ENCODE data around the gene RBM10. TPM values are rescaled to one million over a fixed set of nuclear protein-coding genes. Genes with fewer than 3 reads are reported as not detected.

RBM10 gene
- total RNA-seq, 4 donors from 2014 or later = 27.3 to 46.2 (median 33.7) TPM

GRCh38 chrX:47146936-47147859 is 2.2 kb downstream of the RBM10 start:
- Histone ChIP-seq H3K9me3 (no peaks in the 10 kb centered on the region), H3K27ac (peak overlapping the region in 2 of 4 donors; percentile 97 to 98), H3K4me1 (peaks cover 0 to 26% (median 6%) of the 10 kb centered on the region in 4 donors), H3K27me3 (no peaks in the 10 kb centered on the region), H3K4me3 (peak overlapping the region in 3 of 4 donors; percentile 7 to 78 (median 59)), H3K36me3 (peaks cover 0 to 5% (median 0%) of the 10 kb centered on the region in 3 donors)
- no peak for TF ChIP-seq POLR2A (IDR thresholded peaks at IDR 0.05)
- TF ChIP-seq CTCF (IDR thresholded peaks at IDR 0.05) = no peak
- no peak for TF ChIP-seq EP300 (IDR thresholded peaks at IDR 0.05)
- no peak for DNase-seq (ENCODE audit: low spot score in 2 of 2)
- 80 to 90% methylated on average over 8 to 12 of the region's 12 CpGs for WGBS, 2 donors

- H3K4me1 ChIP-seq = peaks cover 0 to 16% (median 6%) of the 10 kb centered on the region in 4 donors
- H3K4me3 ChIP-seq = no peak overlapping the region
- peak overlapping the region in 1 of 4 donors; percentile 6 for H3K27ac ChIP-seq
- H3K27me3 ChIP-seq = no peaks in the 10 kb centered on the region
- TF ChIP-seq CTCF (IDR thresholded peaks at IDR 0.05) = no peak
- TF ChIP-seq POLR2A (IDR thresholded peaks at IDR 0.05) = no peak
- TF ChIP-seq EP300 (IDR thresholded peaks at IDR 0.05) = no peak
- DNase-seq (ENCODE audit: low spot score in 2 of 2) = no peak
- no peaks in the 10 kb centered on the region for H3K36me3 ChIP-seq
- 49 to 67% methylated on average over 2 of the region's 2 CpGs for WGBS, 2 donors
- no peaks in the 10 kb centered on the region for H3K9me3 ChIP-seq
These were observed 3.9 kb downstream of the RBM10 start for GRCh38 chrX:47148946-47149345.

- H3K4me3 ChIP-seq = no peak overlapping the region
- H3K36me3 ChIP-seq = peaks cover 0 to 5% (median 0%) of the 10 kb centered on the region in 3 donors
- H3K27me3 ChIP-seq = no peaks in the 10 kb centered on the region
- peaks cover 0 to 11% (median 4%) of the 10 kb centered on the region in 4 donors for H3K4me1 ChIP-seq
- H3K9me3 ChIP-seq = no peaks in the 10 kb centered on the region
- TF ChIP-seq POLR2A (IDR thresholded peaks at IDR 0.05) (no peak), CTCF (IDR thresholded peaks at IDR 0.05) (no peak), EP300 (IDR thresholded peaks at IDR 0.05) (no peak)
- DNase-seq (ENCODE audit: low spot score in 2 of 2) = no peak
- H3K27ac ChIP-seq = no peak overlapping the region
These were observed 6.4 kb downstream of the RBM10 start for GRCh38 chrX:47151435-47151834.

GRCh38 chrX:47156611-47157520 is 11.8 kb downstream of the RBM10 start:
- Histone ChIP-seq H3K27me3 (no peaks in the 10 kb centered on the region), H3K9me3 (no peaks in the 10 kb centered on the region), H3K27ac (no peak overlapping the region), H3K36me3 (peaks cover 0 to 20% (median 0%) of the 10 kb centered on the region in 3 donors), H3K4me1 (no peaks in the 10 kb centered on the region), H3K4me3 (no peak overlapping the region)
- DNase-seq (ENCODE audit: low spot score in 2 of 2) = no peak
- TF ChIP-seq CTCF (IDR thresholded peaks at IDR 0.05) = no peak
- no peak for TF ChIP-seq EP300 (IDR thresholded peaks at IDR 0.05)
- no peak for TF ChIP-seq POLR2A (IDR thresholded peaks at IDR 0.05)
- WGBS, 2 donors = 92 to 97% methylated on average over 6 to 26 of the region's 26 CpGs
